ENCODE measurements around the gene GOLGA2.

The GOLGA2 gene

GRCh38 chr9:128275198-128276007 is at the start of gene GOLGA2:
TSS of gene GOLGA2 (minus strand) at chr9:128276007. CDS start at chr9:128275976, 31 bp downstream.
- peak; percentile 71 for DNase-seq

GRCh38 chr9:128324401-128324800 is 48.6 kb upstream of the GOLGA2 start:
- DNase-seq = no peak

GRCh38 chr9:128323791-128324190 is 48.0 kb upstream of the GOLGA2 start:
- no peak for DNase-seq

- DNase-seq = no peak
These were observed 47.5 kb upstream of the GOLGA2 start for GRCh38 chr9:128323212-128323730.

- peak; percentile 97 for DNase-seq
These were observed 46.8 kb upstream of the GOLGA2 start, which contains the start of the genes COQ4 and TRUB2 for GRCh38 chr9:128322404-128323211. TSS of gene COQ4 (plus strand) at chr9:128322839. CDS start at chr9:128322859, 20 bp downstream. TSS of gene TRUB2 (minus strand) at chr9:128322447. CDS start at chr9:128322408, 39 bp downstream.

- no peak for DNase-seq
These were observed 46.1 kb upstream of the GOLGA2 start for GRCh38 chr9:128321879-128322403.

- no peak for DNase-seq
These were observed 45.5 kb upstream of the GOLGA2 start for GRCh38 chr9:128321343-128321742.

- no peak for DNase-seq
These were observed 41.8 kb upstream of the GOLGA2 start for GRCh38 chr9:128317629-128318028.

- peak; percentile 69 for DNase-seq
These were observed 40.6 kb upstream of the GOLGA2 start for GRCh38 chr9:128316421-128316820.

GRCh38 chr9:128314697-128315096 is 38.9 kb upstream of the GOLGA2 start:
- no peak for DNase-seq

- DNase-seq = peak; percentile 45
These were observed 34.7 kb upstream of the GOLGA2 start for GRCh38 chr9:128310461-128310860.

GRCh38 chr9:128309551-128309950 is 33.7 kb upstream of the GOLGA2 start:
- DNase-seq = peak; percentile 13

GRCh38 chr9:128304971-128305288 is 29.1 kb upstream of the GOLGA2 start:
- no peak for DNase-seq

GRCh38 chr9:128304136-128304970 is 28.5 kb upstream of the GOLGA2 start:
- no peak for DNase-seq

- DNase-seq = peak; percentile 88
These were observed 23.0 kb upstream of the GOLGA2 start for GRCh38 chr9:128298535-128299482.

GRCh38 chr9:128297221-128297773 is 21.5 kb upstream of the GOLGA2 start:
- no peak for DNase-seq

- DNase-seq = no peak
These were observed 20.8 kb upstream of the GOLGA2 start for GRCh38 chr9:128296340-128297220.

- peak; percentile 41 for DNase-seq
These were observed 18.3 kb upstream of the GOLGA2 start for GRCh38 chr9:128294142-128294541.

GRCh38 chr9:128293091-128293490 is 17.3 kb upstream of the GOLGA2 start:
- no peak for DNase-seq

- no peak for DNase-seq
These were observed 16.2 kb upstream of the GOLGA2 start for GRCh38 chr9:128292009-128292408.

All from islet precursor cell (in vitro differentiated cells).